ENCODE measurements around the gene TIRAP. TPM values are rescaled to one million over a fixed set of nuclear protein-coding genes. Genes with fewer than 3 reads are reported as not detected.

Gene TIRAP
- total RNA-seq, 3 donors from 2014 or later: 18.5 to 24.8 (median 21.5) TPM

GRCh38 chr11:126256216-126256615 is 26.7 kb upstream of the TIRAP start:
- no peaks in the 10 kb centered on the region for H3K4me1 ChIP-seq (ENCODE audit: low read depth)
- H3K9me3 ChIP-seq: no peaks in the 10 kb centered on the region
- no peak overlapping the region for H3K4me3 ChIP-seq
- H3K36me3 ChIP-seq (ENCODE audit: low read depth): peaks cover 4% of the 10 kb centered on the region
- ATAC-seq: no peak
- intact Hi-C loops (cut with DNase I, micrococcal nuclease): no loop called here
- no peak for TF ChIP-seq CTCF (IDR thresholded peaks at IDR 0.05)
- DNase-seq: no peak

GRCh38 chr11:126257144-126257543 is 25.7 kb upstream of the TIRAP start:
- no peak for TF ChIP-seq CTCF (IDR thresholded peaks at IDR 0.05)
- intact Hi-C loops (cut with DNase I, micrococcal nuclease): no loop called here
- Histone ChIP-seq H3K36me3 (ENCODE audit: low read depth) (peaks cover 6% of the 10 kb centered on the region), H3K4me1 (ENCODE audit: low read depth) (no peaks in the 10 kb centered on the region), H3K4me3 (no peak overlapping the region), H3K9me3 (no peaks in the 10 kb centered on the region)
- no peak for ATAC-seq
- DNase-seq: no peak

- ATAC-seq: no peak
- Histone ChIP-seq H3K9me3 (no peaks in the 10 kb centered on the region), H3K4me1 (ENCODE audit: low read depth) (no peaks in the 10 kb centered on the region), H3K4me3 (no peak overlapping the region), H3K36me3 (ENCODE audit: low read depth) (peaks cover 9% of the 10 kb centered on the region)
- intact Hi-C loops (cut with DNase I, micrococcal nuclease): no loop called here
- no peak for TF ChIP-seq CTCF (IDR thresholded peaks at IDR 0.05)
- no peak for DNase-seq
Observed at GRCh38 chr11:126257764-126258163, 25.1 kb upstream of the TIRAP start.

- no peak overlapping the region for H3K4me3 ChIP-seq
- no peak for DNase-seq
- ATAC-seq: no peak
- intact Hi-C loops (cut with DNase I, micrococcal nuclease): no loop called here
- no peaks in the 10 kb centered on the region for H3K9me3 ChIP-seq
- TF ChIP-seq CTCF (IDR thresholded peaks at IDR 0.05): no peak
- peaks cover 14% of the 10 kb centered on the region for H3K36me3 ChIP-seq (ENCODE audit: low read depth)
- peaks cover under 1% of the 10 kb centered on the region for H3K4me1 ChIP-seq (ENCODE audit: low read depth)
Observed at GRCh38 chr11:126262216-126262615, 20.7 kb upstream of the TIRAP start.

GRCh38 chr11:126263489-126263888 is 19.4 kb upstream of the TIRAP start:
- Histone ChIP-seq H3K4me1 (ENCODE audit: low read depth) (peaks cover 9% of the 10 kb centered on the region), H3K36me3 (ENCODE audit: low read depth) (peaks cover 14% of the 10 kb centered on the region), H3K9me3 (no peaks in the 10 kb centered on the region), H3K4me3 (no peak overlapping the region)
- ATAC-seq (no peak), DNase-seq (no peak)
- intact Hi-C loops (cut with DNase I, micrococcal nuclease): no loop called here
- no peak for TF ChIP-seq CTCF (IDR thresholded peaks at IDR 0.05)

- no peak for ATAC-seq
- Histone ChIP-seq H3K36me3 (ENCODE audit: low read depth) (peaks cover 14% of the 10 kb centered on the region), H3K4me3 (no peak overlapping the region), H3K9me3 (no peaks in the 10 kb centered on the region), H3K4me1 (ENCODE audit: low read depth) (peaks cover 11% of the 10 kb centered on the region)
- intact Hi-C loops (cut with DNase I, micrococcal nuclease): no loop called here
- DNase-seq: no peak
- TF ChIP-seq CTCF (IDR thresholded peaks at IDR 0.05): no peak
Observed at GRCh38 chr11:126265811-126266210, 17.1 kb upstream of the TIRAP start.

Measured in mucosa of descending colon (tissue), 3 donors.